Glomerular visceral epithelial cell (primary cell): Measurements from ENCODE around the gene VGLL3.
"Not testable (repeated sequence)": the region's sequence is repeated elsewhere in the genome, so short reads cannot be mapped to it uniquely, and the experiment has no call there.

Experiments used
- DNase-seq: peaks from one replicate; pipeline ENCODE4 v3.0.0-alpha.2; 2016; ENCODE audit errors: extremely low spot score

VGLL3 gene

DNA sequence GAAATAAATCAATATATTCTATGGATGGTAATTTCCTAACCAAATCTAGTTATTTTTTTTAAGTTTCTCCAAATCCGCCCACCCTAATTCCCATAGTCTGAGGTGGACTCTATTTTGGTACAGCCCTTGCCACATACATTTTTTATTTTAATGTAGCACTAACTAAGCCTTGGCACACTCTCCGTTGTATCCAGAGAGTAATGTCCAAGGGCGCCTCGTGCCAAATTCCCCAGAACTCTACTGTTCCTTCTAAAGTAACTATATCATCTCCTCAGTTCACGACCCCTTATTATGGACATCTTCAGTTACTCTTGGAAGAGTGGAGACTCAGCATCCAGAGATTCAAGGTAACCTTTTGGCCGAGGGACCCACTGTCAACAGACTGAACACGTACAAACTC is 1.3 kb downstream of the VGLL3 start:
- DNase-seq = no peak

DNA sequence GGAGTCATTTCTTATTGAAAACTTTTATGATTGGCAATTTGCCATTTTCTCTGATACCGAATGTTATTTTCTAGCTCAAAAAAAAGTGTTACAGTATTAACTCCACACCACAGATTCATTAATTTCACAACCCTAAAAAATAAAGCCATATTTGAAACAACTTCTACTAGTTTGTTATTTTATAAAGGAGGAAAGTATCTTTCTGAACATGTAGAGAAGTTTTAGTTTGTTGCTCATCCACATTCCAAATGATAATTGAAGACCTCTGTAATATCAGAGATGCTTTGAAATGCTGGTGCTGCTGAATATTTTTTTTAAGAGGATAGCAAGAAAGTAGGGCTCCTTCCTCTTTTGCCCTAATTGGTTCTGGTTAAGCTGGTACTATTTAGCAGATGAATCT is 1.9 kb downstream of the VGLL3 start:
- no peak for DNase-seq

DNA sequence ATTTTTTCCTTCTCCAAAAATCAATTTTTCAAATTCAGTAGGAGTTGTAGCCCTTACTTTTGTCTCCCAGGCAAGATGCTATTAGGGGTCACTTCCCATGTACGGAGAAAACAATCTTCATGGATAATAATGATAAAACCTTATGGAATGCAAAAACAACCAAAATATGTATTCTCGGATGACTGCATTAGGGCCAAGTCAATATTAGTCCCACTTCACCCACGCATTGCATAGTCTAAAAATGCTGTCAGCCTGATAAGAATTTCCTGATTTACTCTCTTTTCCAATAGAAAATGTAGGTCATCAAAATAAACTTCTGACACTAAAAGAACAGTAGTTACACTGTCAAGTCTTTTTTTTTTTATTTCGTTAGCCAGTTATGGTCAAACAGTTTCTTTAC is 2.7 kb downstream of the VGLL3 start:
- DNase-seq = peak; percentile 47

DNA sequence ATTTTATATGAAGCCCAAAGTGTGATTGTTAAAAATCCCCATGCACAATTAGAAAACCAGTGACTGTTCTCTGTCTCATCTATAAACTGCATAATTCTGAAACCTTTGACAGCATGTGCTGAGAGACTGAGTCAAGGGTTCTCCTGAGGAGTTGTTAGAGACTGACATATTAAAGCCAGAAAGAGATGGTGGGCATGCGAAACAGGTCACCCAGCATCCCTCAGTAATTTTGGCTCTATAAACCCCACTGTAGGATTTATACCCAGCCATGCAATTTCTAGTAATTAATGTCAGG is 3.6 kb downstream of the VGLL3 start:
- no peak for DNase-seq

DNA sequence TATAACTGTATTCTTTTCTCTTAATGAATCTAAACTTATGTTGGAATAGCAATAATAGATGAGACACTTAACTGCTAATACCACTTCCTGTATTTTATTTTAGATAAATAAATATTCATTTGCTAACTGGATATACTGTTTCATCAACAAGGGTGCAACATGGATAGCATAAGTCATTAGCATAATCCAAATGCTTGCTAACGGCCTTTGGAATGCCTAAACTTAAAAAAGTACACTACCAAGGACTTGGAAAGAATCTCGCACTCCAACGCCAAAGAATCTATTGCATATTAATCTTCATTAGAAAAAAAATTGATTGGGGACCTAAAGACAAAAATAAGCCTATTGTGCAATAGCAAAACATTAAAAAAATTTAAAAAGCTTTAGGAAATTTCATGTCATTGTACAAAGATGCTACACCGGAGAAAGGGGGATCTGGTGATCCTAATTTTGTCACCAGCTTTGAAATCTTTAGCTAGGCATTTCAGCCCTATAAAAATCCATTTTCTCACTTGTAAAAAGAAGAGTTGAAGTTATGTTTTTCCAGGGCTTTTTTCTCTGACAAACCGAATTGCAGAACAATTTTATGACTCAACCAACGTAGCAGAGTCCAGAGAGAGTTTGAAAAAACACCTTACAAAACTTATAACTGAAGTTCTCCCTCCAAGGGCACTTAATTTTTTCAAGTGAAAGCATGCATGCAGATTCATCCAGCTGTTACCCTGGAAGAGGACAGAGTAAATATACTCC is 4.1 kb downstream of the VGLL3 start:
- DNase-seq = no peak

DNA sequence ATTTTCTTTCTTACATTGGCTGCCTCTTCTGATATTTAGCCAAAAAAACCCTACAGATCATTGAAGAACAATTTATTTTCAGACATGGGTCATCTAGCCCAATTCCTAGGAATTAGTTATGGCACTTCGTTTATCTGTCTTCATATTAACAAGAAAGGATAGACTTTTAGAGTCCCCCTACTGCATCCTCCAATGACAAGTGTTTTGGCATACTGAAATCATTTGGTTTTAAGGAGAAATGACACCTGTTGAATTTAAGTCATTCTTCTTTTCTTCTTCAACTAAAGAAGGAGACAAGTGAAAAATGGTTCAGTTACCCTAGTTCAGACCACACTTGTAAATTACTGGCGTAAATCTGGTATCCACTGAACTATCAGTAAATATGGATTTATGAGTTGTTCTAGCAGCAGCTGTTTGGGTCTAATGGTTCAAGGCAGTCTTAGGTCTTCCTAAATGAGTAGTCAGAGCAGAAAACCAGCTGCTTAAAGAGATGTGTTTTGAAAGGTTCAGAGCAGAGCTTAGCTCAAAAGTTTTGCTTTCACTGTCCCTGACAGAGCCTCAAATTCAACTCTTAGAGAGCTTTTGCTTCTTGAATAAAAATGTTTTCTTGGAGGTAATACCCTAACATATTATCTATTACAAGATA is 5.6 kb downstream of the VGLL3 start:
- no peak for DNase-seq

DNA sequence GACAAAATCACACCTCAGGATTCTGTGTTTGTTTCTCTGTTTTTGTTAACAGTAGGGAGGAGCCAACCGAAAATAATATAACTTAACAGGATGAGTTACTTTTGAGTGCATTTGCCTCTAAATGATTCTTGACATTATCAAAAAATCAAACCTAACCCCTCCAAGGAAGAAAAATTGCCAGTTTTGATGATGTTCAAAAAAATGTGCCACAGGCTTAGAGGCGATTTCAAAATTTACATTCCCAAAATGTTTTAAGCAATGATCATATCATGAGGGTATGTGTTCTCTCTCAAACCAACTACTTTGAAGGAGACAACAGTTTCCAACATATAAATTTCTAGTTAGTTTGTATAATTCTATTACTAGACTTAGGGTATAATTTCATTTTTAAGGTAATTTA is 6.7 kb downstream of the VGLL3 start:
- DNase-seq = no peak

DNA sequence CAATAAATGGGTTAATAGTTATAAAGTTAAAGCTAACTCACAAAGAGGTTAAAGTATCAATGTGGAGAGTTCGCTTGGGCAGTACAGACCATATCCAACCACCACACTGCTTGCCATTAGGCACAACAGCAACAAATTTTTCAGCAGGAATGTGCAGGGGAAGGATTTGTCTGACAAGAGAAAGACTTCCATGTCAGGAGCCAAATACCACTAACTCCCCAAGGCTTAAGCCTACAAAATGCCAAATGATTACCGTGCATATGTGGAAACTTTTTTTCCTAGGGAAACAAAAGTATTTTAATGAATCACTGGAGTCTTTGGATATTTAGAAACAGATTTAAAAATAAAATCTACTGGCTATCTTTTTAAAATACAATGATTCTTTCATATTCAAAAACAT is 8.1 kb downstream of the VGLL3 start:
- no peak for DNase-seq

DNA sequence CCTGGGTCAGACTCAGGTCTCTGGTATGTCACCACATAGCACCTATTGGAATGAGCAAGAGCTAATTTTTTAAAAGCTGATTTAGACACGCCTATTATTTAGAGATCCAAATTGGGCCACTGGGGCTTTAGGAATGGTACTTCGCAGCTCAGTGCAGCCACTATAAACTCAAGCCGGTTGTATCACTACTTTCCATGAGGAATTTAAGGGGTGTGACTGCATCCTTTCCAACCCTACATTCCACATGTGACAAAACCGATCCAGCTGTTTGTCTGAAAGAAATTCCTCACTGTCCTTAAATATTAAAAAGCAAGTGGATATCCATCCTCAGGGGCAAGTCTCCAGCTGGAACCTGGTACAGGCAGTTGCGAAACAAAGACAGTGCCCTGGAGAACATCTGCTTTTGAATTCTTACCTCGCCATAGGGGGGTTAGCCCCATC is 12.8 kb downstream of the VGLL3 start:
- no peak for DNase-seq

DNA sequence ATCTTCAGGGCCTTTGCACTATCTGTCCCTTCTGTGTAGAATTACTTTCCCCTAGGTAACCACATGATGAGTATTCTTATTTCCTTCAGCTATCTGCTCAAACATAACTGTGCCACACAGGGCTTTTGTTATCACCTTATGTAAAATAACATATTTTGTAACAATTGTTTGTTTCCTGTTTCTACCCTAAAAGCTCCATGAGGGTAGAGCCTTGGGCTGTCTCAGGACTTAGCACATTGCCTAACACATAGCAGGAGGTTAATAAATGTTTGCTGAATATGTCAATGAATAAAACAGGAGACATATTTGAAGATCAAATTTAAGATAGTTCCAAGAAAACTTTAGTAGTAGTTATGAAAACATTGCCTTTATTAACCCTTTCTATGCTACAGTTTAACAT is 14.7 kb downstream of the VGLL3 start:
- no peak for DNase-seq

DNA sequence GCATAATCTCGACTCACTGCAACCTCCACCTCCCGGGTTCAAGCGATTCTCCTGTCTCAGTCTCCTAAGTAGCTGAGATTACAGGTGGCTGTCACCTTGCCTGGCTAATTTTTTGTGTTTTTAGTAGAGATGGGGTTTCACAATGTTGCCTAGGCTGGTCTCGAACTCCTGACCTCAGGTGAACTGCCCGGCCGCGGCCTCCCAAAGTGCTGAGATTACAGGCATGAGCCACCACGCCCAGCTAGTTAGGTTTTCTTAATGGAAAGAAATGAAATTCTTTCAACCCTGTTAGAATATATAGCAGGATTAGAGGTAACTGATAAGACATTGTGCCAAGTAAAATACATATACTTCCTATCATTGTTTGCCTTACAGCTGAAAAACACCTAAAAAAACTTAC is 16.8 kb downstream of the VGLL3 start:
- not testable (repeated sequence) for DNase-seq

DNA sequence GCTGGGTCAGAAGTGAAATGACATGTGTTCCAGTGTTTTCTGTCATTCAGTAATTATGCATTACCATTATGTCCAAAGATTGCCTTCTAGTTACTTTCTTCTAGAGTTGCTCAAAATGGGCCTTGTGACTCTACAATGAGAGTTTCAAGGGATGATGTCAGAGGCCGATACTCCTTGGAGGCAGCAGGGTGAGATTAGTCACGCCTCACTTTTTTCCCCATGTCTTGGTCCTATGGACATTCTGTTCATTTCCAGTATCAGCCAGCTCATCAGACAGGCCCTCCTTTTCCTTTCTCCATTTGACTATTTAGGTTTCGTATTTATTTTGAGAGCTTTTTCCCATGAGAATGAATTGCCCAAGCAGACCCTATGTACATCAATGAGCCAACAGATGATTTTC is 17.5 kb downstream of the VGLL3 start:
- DNase-seq = peak; percentile 32

DNA sequence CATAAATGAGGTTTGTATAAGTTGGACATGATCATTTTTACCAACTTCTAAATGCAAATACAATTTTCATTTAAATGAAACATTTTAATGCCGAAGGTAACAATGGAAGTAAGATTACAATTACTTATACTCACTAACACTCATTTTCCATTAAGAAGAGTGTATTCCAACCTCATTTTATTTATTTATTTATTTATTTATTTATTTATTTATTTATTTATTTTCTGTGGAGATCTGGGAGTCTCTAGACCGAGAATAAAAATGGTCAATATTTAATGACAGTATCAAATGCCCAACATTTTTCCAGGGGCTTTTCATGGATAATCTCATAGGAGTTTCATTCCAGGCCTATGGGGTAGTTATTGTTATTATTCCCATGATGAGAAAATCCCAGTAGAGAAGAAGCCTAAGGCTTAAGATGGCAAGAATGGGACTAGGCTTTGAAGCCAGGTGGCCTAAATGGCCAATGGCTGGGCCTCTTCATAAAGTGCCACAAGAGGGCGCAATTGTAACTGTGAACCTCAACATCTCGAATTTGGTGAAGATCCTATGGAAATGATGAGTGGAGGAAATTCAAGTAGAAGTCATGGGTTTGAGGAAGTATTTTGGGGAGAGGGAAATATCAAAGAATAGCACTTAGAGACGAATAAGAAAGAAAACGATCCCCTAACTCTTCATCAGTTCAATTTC is 21.3 kb downstream of the VGLL3 start:
- DNase-seq = peak; percentile 29

DNA sequence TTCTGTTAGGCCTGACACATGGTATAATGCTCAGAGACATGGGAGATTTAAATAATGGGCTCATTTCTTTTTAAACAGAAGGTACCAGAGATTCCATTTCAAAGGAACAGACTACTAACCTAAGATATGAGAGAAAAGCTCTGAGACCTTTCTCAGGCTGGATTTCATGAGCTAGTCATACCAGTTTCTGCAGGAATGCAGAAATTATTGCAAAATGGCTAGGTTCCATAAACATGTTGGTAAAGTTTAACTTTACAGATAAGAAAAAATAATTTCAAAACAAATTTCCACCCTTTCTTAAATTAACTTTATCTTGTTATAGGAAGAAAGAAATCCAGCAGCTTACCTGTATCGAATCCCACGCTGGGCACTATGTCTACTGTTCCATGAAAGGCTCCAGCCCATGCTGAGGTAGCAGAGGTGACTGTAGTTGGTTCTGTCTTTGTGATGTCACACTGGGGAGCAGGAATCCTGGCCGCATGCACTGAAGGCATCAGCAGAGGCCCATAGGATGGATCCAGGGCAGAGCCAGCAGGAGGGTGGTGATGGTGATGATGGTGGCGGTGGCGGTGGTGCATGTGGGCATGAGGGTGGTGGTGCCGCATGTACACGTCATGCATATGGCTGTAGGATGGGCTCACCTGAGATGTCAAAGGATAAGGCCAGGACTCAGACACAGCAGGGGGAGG is 22.6 kb downstream of the VGLL3 start:
- DNase-seq = no peak

DNA sequence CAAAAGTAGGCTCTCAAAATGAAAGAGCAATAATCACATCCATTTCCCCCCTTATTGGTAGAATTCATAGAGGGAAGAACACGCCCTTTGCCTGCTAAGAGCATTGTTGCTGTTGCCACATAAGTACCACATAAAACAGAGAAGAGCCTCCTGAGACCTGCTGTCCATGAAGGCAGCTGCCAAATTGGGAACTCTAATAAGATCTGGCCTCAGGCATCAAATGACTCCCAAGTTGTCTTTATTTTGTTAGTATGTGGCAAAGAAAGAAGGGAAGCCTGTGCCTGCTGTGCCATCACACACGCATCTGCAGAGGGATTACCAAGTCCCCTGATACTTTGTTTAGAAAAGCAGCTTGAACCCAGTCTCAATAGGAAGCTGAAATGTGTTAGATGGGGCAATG is 23.9 kb downstream of the VGLL3 start:
- DNase-seq = no peak

DNA sequence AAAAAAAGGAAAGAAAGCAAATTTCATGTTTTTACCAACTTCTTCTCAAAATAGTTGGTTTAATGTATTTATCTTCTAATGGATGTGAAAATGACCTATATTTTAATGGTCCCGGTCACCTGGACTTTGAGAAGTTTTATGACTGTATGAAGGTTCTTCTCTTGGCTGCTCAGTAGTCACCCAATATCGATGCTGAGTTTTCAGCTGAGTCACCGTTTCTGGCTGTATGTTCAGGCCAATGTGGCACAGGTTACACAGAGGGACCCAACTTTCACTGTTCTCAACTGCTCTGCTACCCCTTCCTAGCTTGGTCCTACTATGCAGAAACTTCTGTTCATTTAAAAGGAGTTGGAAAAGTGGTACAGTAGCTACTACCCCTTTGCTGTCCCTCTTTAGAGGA is 25.8 kb downstream of the VGLL3 start:
- DNase-seq = no peak

DNA sequence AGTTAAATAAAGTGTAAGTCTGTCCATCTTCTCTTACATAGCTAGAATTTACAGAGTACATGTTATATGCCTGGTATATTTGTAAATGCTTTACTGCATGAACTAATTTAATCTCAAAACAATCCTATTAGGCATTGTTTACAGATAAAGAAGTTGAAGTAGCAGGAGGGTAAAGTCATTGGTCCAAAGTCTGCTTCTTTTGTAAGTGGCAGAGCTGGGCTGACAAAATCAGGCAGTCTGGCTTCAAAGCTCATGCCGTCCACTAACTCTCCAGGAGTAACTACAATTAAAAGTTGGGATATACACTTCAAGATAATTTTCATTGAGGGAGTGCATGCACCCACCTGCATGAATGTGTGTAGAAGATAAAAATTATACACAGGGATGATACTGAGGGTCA is 27.3 kb downstream of the VGLL3 start:
- no peak for DNase-seq

DNA sequence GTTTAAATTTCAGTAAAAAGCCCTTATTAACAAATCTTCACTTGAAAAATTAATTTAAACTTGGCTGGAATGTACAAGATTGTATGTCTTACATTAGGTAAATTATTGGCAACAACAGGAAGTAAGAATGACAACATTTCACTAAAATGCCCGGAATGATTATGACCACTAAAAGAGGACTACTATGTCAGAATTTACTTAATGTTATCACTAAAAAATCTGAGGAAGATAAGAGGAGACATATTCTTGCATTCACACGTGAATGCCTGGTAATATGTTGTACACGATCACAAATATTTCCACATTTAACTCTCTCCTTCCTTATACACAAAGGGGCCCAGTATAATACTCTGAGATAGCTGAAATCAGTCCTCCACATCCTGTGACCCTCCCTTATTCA is 29.7 kb downstream of the VGLL3 start:
- no peak for DNase-seq

DNA sequence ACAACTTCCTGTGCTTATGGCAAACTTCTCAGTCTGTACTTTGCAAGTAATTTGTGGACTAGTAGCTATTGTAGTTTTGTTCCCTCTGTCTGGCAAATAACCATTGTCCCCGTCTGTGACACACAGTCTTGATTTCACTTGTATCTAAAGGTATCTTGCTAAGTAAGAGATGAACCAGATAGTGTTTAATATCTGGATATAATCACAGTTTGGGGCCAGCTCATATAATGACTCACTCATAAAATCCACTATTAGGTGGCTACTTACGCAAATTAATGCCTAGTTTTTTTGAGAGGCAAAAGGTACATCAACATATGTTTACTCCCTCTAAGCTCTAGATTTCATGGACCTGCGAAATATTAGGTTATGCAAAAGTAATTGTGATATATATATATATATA is 30.4 kb downstream of the VGLL3 start:
- no peak for DNase-seq

DNA sequence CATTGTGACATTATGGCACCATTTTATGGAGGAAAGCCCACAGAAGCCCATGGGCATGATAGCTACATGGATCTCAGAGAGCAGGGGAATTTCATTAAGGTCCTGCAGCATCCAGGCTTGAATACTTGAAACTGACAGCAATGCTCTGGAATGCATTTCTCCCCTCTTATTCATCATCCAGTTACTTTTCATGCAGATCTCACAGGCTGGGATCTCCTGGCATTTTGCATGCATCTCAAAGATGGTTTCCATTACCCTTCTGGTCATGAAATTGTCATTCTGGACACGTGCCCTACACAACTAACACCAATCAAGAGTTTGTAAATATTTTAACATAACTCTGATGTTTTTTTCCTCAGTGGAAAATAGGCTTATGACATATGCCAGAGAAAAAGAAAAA is 32.4 kb downstream of the VGLL3 start:
- DNase-seq = peak; percentile 46

DNA sequence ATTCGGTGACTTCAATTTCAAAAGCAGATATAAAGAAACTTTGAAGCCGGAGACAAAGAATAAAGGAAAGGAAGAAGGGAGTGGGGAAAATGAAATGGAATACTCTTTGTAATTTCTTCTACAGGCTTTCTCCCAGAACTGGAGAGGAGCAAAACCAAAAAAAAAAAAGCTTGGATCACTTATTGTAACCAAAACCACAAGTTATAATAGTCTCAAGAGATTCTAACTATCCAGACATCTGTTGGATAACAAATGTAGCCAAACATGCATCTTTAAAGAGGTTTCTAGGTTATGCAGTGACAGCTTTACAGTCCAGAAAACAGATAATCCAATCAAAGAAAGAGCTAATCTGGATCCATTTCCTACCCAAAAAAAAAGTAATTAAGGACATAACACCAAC is 36.2 kb downstream of the VGLL3 start:
- no peak for DNase-seq

DNA sequence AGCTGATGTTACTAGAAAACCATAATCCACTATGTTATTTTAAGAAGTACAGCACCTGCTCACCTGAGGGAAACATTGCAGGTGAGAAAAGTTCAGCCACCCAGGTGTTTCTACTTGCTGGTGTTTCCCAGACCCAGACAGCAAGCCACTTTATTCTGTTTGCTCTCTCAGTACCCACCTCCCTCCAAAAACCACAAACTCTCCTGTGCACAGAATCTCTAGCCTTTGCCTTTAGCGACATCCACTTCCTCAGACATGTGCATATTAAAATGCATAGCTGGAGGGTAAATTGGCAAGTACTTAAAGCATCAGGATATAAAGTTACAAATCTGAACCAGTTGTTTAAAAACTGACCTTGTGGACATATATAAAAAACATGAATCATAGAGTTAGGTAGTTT is 36.7 kb downstream of the VGLL3 start:
- DNase-seq = no peak

DNA sequence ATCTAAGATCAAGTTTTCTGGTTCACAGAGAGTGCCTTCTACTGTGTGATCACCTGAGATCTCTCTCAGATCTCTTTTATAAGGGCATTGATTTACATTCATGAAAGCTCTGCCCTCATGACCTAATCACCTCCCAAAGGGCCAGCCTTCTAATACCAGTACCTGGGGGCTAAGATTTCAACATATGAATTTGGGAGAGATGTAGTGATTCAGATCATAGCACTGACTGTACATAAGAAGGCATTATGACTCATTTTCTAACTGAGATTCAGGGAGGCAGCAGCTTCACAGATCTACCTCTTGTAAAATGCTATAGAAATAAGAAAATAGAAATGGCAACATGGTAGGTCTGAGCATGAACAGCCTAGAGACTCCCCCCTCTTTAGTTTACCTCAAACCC is 39.6 kb downstream of the VGLL3 start:
- peak; percentile 8 for DNase-seq
